Stimulated activated CD4-positive, alpha-beta T cell treated with anti-CD3 and anti-CD28 coated beads, Interleukin-1b, Interleukin-23, amount 100 ng/mL, for 4 hours (primary cell): ENCODE results near the gene PRKG1.

Experiments
- DNase-seq, 2 donors: peaks; one replicate each; pipeline ENCODE4 v3.0.0-alpha.2; 2020; ENCODE audit warnings: low read depth in 2 of 2

The PRKG1 gene

DNA sequence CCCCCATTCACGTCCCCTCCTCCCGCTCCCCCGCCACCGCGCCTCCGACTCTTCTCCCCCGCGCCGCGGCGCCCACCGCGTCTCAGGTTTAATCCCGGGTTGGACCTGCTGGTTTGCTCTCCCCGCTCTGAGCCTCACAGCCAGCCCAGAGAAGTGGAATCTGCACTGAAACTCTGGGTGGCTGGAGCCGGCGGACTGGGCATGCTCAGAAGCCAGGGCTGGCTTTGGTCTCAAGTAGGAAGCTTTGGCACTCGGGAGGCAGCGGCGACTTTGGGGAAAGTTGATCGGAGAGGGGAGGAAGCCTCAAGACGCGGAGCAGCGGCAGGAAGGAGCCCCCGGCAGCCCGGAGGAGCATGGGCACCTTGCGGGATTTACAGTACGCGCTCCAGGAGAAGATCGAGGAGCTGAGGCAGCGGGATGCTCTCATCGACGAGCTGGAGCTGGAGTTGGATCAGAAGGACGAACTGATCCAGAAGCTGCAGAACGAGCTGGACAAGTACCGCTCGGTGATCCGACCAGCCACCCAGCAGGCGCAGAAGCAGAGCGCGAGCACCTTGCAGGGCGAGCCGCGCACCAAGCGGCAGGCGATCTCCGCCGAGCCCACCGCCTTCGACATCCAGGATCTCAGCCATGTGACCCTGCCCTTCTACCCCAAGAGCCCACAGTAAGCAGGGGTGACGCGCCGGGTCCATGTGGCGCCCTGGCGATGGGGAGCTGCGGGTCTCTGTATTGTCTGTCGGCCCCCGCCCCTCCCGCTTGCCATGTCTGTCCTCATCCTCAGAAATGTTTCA is at the start of gene PRKG1:
Gene PRKG1 (plus strand): TSS at position 250 of the 791 bp plus-strand sequence.
- no peak for DNase-seq

DNA sequence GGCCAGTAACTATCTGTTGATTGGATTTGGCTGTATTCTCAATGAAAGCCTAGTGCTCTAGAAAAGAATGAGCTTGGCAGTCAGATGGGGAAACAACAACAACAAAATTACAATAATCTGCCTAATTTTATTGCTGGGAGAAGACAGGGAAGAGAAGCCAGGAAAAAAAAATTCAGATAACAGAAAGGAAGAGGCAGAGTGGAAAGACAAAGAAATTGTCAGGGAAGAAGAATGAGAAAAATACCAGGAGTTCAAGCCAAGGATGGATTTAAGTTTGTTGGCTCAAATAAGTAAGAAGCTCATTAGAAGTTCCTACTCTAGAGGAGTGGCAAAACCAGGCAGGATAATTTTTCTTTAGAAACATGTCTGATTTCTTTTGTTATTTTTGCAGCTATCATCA is 45.9 kb upstream of the PRKG1 start:
- no peak for DNase-seq

- no peak for DNase-seq
Observed at GRCh38 chr10:51029172-51029641, 45.1 kb upstream of the PRKG1 start.

DNA sequence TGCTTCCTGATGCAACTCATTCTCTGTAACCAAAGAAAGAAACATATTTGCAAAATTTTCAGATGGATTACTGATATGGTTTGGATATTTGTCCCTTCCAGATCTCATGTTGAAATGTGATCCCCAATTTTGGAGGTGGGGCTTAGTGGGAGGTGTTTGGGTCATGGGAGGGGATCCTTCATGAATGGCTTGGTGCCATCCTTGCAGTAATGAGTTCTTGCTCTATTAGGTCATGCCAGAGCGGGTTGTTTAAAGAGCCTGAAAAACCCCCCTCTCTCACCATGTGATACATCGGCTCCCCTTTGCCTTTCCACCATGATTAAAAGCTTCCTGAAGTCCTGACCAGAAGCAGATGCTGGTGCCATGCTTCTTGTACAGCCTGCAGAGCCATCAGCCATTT is 43.8 kb upstream of the PRKG1 start:
- DNase-seq: no peak

DNA sequence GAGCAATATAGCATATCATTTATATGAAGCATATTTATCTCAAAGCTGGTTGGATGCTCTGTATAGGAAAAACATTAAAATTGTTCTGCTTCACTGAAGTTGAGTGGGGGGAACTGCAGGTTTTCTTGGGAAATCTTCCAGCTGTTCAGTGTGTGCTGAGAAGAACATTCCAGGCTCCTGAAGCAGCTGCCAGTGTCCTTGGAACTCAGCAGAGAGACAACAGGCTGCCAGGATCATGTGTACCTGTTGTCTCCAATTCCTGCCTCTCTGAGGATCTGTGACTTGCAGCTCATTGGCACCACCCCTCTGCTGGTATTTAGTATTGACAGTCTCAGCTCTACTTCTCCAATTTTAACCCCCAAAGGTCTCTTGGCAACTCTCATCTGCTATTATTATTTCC is 42.3 kb upstream of the PRKG1 start:
- DNase-seq: no peak

GRCh38 chr10:51034769-51035168 is 39.5 kb upstream of the PRKG1 start:
- DNase-seq: no peak

DNA sequence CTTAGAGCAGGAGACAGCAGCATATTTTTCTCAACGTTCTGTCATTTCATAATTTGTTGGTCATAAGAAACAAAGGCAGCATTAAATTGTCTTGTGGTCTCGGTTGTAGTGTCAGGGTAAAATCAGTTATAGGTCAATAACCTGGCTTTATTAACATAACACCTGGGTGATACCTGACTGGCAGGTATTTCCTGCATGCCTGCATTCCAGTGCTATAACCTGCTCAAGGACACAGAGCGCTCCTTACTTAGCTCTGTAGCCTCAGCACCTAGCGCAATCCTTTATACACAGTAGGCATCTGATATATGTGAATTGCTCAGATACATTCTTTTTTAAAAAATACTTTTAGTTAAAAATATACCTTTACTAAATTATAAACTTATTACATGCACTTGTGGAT is 38.9 kb upstream of the PRKG1 start:
- no peak for DNase-seq

GRCh38 chr10:51045871-51046270 is 28.4 kb upstream of the PRKG1 start:
- no peak for DNase-seq

DNA sequence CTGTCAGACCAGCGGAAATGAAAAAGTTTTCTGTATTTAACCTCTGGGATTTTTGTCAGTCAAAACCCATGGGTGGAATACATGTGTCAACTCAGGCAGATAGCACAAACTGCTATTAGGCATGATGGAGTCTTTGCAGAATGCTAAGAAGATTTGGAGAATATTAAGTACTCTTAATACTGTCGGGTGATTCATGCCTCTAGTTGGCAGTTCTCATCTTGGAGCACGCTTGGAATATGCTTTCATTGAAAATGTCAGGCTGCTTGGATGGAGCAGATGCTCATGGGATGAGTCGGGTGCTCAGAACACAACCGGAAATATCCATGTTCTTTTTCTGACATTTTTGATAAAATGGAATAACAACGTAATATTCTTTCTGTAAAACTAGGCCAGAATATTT is 27.6 kb upstream of the PRKG1 start:
- DNase-seq: no peak

DNA sequence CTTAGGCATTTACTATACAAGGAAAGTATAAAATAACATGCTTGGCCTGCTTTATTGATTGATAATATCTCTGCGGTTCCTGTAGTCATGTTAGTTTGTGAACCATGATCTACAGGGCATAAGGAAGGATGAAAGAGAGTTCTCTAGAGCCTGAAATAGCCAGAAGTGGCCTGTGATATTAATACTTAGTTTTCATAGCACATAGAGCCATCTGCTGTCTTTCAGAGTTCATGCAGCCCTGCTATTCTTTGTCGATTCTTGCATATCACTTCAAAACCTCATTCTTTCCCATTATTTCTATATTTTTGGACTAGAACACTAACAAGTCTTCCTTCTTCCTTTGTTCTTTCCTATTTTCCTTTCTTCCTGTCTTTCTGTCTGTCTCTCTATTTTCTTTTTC is 26.4 kb upstream of the PRKG1 start:
- DNase-seq: no peak

DNA sequence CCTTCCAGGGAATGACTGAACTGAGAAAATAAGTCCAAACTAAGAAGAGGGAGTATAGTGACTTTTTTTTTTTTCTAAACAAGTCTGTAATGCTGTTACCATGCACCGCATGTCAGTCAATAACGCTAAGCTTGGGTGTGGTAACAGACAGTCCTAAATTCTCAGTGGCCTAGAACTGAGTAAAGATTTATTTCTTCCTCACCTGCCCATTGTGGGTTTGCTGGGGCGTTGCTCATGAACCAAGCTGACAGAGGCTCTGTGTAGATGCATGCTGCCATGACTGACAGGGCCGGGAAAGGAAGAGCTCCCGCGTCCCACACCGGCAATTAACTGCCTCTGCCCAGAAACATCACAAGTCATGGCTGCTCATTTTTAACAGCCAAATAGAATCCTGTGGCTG is 25.5 kb upstream of the PRKG1 start:
- no peak for DNase-seq

DNA sequence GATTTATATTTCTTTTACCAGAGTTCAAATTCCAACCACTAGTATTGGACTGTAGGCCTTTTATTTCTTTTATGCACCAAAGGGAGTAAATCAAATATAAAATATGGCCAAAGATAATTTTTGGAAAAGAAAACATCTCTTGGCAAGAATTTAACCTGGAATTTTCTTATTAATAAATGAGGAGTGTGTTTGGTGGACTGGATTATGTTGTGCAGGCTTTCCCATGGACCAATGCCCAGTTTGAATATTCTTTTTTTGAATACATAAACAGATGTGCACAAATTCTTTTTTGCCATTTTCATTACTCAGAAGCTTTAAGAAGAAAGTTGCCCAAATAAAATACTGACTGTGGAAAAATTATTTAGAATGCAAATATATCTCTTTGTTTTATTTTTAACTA is 22.1 kb upstream of the PRKG1 start:
- DNase-seq: no peak

DNA sequence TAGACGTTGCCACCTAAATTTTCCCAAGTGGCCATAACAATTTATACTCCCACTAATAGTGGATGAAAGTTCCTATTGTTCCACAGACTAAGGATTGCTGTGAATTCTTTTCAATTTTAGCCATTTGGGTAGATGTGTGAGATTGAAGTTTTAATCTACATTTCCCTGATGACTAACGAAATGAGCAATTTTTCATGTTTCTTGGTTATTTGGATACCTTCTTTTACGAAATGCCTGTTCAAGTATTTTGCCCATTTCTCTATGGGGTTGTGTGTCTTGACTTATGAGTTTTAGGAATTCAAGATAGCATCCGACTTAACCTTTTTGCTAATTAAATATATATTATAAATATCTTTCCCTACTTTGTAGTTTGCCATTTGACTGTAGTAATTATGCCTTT is 16.4 kb upstream of the PRKG1 start:
- DNase-seq: no peak

- DNase-seq: no peak
Observed at GRCh38 chr10:51063166-51063565, 11.1 kb upstream of the PRKG1 start.

GRCh38 chr10:51063659-51064535 is 10.4 kb upstream of the PRKG1 start:
- no peak for DNase-seq

- no peak for DNase-seq
Observed at GRCh38 chr10:51066231-51066630, 8.1 kb upstream of the PRKG1 start.

DNA sequence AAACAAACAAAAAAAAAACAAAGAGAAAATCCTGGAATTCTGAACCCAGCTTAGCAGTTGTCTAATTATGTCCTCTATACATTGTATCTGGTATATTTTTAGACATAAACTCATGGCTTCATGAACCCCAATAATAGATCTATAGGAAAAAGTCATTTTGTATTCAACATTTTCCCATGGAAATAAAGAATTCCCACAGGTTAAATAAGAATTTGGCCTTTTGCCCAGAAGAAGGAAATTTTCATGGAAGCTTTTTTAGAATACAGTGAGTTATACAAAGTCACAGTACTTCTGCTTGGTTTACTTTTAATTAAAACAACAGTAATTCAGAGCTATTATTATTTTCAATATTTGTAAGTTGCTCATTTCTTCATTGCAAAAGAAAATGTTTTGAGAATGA is 2.1 kb upstream of the PRKG1 start:
- no peak for DNase-seq

- no peak for DNase-seq
Observed at GRCh38 chr10:51072921-51073434, 1.3 kb upstream of the PRKG1 start.

DNA sequence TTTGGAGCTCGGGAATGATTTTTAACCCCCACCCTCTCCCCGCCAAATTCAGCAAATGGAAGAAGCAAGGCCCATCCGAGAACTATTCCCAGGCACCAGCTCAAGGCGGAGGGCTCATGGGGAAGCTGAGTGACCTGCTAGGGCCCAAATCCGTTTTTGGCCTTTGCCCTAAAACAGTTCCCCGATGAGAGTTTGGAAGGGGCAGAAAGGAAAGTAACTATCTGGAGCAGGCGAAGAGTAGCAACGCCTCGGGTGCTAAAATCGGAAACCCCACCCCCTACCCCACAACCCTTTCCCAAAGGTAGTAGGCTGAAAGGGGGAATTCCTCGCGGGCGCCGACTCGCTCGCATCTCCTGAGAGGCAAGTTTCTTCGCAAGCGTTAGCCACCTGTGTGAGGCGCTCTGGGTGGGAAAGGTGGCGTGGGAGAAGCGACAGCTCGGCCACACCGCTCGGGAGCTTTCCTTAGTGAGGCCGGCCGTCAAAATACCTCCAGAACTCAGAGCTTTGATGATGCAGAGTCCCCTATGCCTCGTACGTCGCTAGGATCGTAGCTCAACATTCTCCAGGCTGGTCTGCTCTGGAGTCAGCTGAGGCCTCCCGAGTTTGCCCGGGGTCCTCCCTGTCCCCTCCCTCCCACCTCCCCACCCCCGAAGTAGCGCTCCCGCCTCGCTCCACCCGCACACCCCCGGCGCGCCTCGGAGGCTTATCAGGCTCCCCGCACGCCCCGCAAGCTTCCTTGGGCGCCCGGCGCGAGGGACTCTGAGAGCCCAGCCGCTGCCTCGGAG is 642 bp upstream of the PRKG1 start:
- no peak for DNase-seq

- no peak for DNase-seq
Observed at GRCh38 chr10:51075043-51075872, 971 bp downstream of the PRKG1 start.

GRCh38 chr10:51075873-51076229 is 1.6 kb downstream of the PRKG1 start:
- no peak for DNase-seq
